Stimulated activated naive CD8-positive, alpha-beta T cell treated with anti-CD3 and anti-CD28 coated beads, Interleukin-15, amount 100 ng/mL, for 72 hours (primary cell): Measurements from ENCODE around the gene SYCP2.

Source experiments
- ATAC-seq: fragments of 150-1000 bp; cut with Tn5 transposase; 2 replicates; pipeline ENCODE4 v1.10.0; 2021; ENCODE audit warnings: mild to moderate bottlenecking, moderate library complexity
- DNase-seq, 2 donors: peaks; one replicate each; pipeline ENCODE4 v3.0.0; 2021 to 2022
- H3K27ac Mint-ChIP-seq, 2 donors: one replicate each; pipeline ENCODE4 v1.8.0; 2022; ENCODE audit warnings: mild to moderate bottlenecking in 2 of 2, mixed read lengths in 2 of 2, moderate library complexity in 2 of 2
- H3K27me3 Mint-ChIP-seq: one replicate; pipeline ENCODE4 v1.8.0; 2022; ENCODE audit warnings: mixed read lengths
- H3K4me1 Mint-ChIP-seq: one replicate; pipeline ENCODE4 v1.8.0; 2022; ENCODE audit warnings: mild to moderate bottlenecking, mixed read lengths
- H3K4me3 Mint-ChIP-seq, 2 donors: one replicate each; pipeline ENCODE4 v1.8.0; 2022; ENCODE audit warnings: mild to moderate bottlenecking in 2 of 2, mixed read lengths in 2 of 2, moderate library complexity in 1 of 2
- H3K9me3 Mint-ChIP-seq, 2 donors: one replicate each; pipeline ENCODE4 v1.8.0; 2022; ENCODE audit warnings: mixed read lengths in 2 of 2

Gene SYCP2

GRCh38 chr20:59949911-59950310, 16.5 kb upstream of the SYCP2 start:
- H3K27ac Mint-ChIP-seq: peak overlapping the region in 1 of 2 donors; percentile 71

DNA sequence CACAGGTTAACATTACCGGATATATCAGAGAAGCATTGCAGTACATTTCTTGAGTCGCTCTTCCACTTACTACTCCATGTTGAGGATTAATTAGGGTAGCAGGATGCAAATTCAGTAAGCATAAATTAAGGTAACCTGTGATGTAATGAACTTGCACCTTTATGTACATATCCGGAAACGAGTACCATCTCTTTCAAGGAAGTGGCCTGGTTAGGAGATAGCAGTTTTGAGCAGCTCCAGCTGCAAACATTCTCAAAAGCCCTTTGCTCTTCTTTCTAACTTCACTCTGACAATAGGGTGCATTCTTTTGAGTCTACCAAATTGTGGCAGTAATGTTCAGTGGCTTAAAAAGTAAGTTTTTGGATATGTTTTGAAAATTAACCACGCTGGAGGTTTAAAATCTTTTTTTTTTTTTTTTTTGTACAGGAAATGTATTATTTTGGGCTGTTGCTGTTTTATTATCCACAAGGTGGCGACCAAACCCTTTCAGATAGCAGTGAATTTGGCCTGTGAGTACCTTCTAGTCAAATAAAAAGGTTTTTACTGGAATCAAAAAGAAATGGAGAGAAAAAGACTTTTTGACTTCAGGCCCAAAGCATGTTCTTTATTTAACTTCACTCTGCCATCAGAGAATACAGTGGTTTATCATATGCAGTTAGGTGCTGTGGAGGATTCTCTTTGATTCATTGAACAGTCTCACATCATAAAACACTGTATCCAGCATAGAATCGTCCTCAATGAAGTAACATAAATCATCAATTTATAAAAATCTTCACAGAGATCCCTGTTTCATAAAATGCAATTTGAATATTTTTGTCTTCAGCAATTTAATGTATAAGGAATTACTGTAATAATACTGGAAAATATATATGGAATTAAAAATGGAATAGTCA, 15.6 kb upstream of the SYCP2 start:
- peak; percentile 79 for ATAC-seq
- H3K4me3 Mint-ChIP-seq: peak overlapping the region; percentile 75 to 77
- H3K4me1 Mint-ChIP-seq: peaks cover 16% of the 10 kb centered on the region
- H3K27me3 Mint-ChIP-seq: no peaks in the 10 kb centered on the region
- H3K27ac Mint-ChIP-seq: peak overlapping the region; percentile 94 to 96
- DNase-seq: peak; percentile 19 to 34
- H3K9me3 Mint-ChIP-seq: no peaks in the 10 kb centered on the region

More at GRCh38 chr20:59949911-59950310, 16.5 kb upstream of the SYCP2 start:
- no peaks in the 10 kb centered on the region for H3K9me3 Mint-ChIP-seq
- ATAC-seq: no peak
- H3K27me3 Mint-ChIP-seq: no peaks in the 10 kb centered on the region
- no peak for DNase-seq
- peaks cover 16% of the 10 kb centered on the region for H3K4me1 Mint-ChIP-seq
- no peak overlapping the region for H3K4me3 Mint-ChIP-seq

GRCh38 chr20:59948212-59948611, 14.8 kb upstream of the SYCP2 start:
- ATAC-seq: no peak

GRCh38 chr20:59947376-59947775, 13.9 kb upstream of the SYCP2 start:
- H3K27ac Mint-ChIP-seq: no peak overlapping the region
- H3K4me3 Mint-ChIP-seq: no peak overlapping the region

More at GRCh38 chr20:59948212-59948611, 14.8 kb upstream of the SYCP2 start:
- DNase-seq: no peak
- H3K4me3 Mint-ChIP-seq: peak overlapping the region in 1 of 2 donors; percentile 75
- H3K4me1 Mint-ChIP-seq: peaks cover 16% of the 10 kb centered on the region
- H3K27ac Mint-ChIP-seq: no peak overlapping the region
- no peaks in the 10 kb centered on the region for H3K9me3 Mint-ChIP-seq
- no peaks in the 10 kb centered on the region for H3K27me3 Mint-ChIP-seq

GRCh38 chr20:59945731-59946130, 12.3 kb upstream of the SYCP2 start:
- Mint-ChIP-seq H3K9me3 (no peaks in the 10 kb centered on the region), H3K4me3 (no peak overlapping the region), H3K27me3 (no peaks in the 10 kb centered on the region), H3K27ac (peak overlapping the region in 1 of 2 donors; percentile 80), H3K4me1 (peaks cover 31% of the 10 kb centered on the region)
- ATAC-seq (no peak), DNase-seq (no peak)

More at GRCh38 chr20:59947376-59947775, 13.9 kb upstream of the SYCP2 start:
- no peaks in the 10 kb centered on the region for H3K9me3 Mint-ChIP-seq
- H3K27me3 Mint-ChIP-seq: no peaks in the 10 kb centered on the region
- no peak for ATAC-seq
- H3K4me1 Mint-ChIP-seq: peaks cover 16% of the 10 kb centered on the region
- DNase-seq: no peak

DNA sequence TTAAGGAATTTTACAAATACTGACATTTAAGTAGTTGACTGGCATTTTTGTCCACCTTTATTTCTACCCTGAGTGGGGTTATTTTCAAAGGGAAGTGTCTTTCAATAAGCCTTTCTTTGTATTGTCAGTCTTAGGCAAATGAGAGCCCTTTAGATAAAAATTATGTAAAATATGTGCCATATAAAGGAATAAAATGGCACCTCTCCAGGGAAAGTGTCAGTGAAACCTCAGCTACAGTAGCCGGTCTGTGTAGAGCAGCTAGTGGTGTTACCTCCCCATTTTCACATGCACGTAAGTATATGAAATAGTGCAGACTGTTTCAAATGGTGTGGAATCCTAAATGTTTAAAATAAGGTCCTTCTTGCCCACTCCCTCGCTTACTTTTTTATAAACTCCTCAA, 11.7 kb upstream of the SYCP2 start:
- no peak for ATAC-seq
- H3K27me3 Mint-ChIP-seq: no peaks in the 10 kb centered on the region
- H3K27ac Mint-ChIP-seq: no peak overlapping the region
- H3K4me3 Mint-ChIP-seq: no peak overlapping the region
- DNase-seq: no peak
- H3K4me1 Mint-ChIP-seq: peaks cover 36% of the 10 kb centered on the region
- no peaks in the 10 kb centered on the region for H3K9me3 Mint-ChIP-seq

GRCh38 chr20:59944726-59945125, 11.3 kb upstream of the SYCP2 start:
- no peak overlapping the region for H3K27ac Mint-ChIP-seq
- DNase-seq: no peak
- no peak for ATAC-seq
- H3K4me3 Mint-ChIP-seq: no peak overlapping the region
- H3K9me3 Mint-ChIP-seq: no peaks in the 10 kb centered on the region
- peaks cover 36% of the 10 kb centered on the region for H3K4me1 Mint-ChIP-seq
- no peaks in the 10 kb centered on the region for H3K27me3 Mint-ChIP-seq

DNA sequence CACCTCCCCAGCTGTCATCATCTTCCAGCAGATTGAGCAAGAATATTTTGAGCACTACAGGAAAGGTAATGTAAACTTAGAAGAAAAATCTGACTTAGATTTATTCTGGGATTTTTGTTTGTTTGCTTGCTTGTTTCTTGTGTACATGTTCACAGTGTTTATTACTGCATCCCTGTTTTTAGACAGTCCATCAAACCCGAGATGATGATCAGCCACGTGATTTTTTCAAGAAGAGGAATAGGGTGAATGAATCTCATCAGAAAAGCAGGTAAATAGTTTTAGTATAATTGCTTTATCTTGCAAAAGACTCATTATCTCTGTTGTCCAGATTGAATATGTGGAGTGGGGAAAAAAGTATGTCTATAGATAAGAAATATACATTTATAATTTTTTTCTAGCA, 8.8 kb upstream of the SYCP2 start:
- DNase-seq (no peak), ATAC-seq (no peak)
- no peaks in the 10 kb centered on the region for H3K9me3 Mint-ChIP-seq
- H3K4me1 Mint-ChIP-seq: peaks cover 40% of the 10 kb centered on the region
- H3K27ac Mint-ChIP-seq: no peak overlapping the region
- no peak overlapping the region for H3K4me3 Mint-ChIP-seq
- no peaks in the 10 kb centered on the region for H3K27me3 Mint-ChIP-seq

DNA sequence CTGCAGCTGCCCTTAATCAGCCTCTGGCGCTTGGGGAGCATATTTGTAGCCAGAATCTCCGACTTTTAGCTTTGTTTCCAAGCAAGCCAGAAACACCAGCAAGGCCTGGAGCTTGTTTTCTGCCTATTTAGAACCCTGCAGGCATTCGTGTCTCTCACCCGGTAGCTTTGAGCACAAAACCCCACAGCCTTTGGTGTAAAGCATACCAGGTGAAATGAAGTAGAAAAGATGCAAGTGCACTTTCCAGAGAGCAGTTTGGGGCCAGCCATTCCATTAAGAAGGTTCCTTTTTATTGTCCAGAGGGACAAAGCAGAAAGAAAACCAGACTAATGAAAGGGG, 7.5 kb upstream of the SYCP2 start:
- peaks cover 35% of the 10 kb centered on the region for H3K4me1 Mint-ChIP-seq
- H3K27me3 Mint-ChIP-seq: no peaks in the 10 kb centered on the region
- ATAC-seq: peak; percentile 8
- no peak for DNase-seq
- peak overlapping the region; percentile 91 to 98 for H3K4me3 Mint-ChIP-seq
- peak overlapping the region; percentile 95 to 98 for H3K27ac Mint-ChIP-seq
- no peaks in the 10 kb centered on the region for H3K9me3 Mint-ChIP-seq

DNA sequence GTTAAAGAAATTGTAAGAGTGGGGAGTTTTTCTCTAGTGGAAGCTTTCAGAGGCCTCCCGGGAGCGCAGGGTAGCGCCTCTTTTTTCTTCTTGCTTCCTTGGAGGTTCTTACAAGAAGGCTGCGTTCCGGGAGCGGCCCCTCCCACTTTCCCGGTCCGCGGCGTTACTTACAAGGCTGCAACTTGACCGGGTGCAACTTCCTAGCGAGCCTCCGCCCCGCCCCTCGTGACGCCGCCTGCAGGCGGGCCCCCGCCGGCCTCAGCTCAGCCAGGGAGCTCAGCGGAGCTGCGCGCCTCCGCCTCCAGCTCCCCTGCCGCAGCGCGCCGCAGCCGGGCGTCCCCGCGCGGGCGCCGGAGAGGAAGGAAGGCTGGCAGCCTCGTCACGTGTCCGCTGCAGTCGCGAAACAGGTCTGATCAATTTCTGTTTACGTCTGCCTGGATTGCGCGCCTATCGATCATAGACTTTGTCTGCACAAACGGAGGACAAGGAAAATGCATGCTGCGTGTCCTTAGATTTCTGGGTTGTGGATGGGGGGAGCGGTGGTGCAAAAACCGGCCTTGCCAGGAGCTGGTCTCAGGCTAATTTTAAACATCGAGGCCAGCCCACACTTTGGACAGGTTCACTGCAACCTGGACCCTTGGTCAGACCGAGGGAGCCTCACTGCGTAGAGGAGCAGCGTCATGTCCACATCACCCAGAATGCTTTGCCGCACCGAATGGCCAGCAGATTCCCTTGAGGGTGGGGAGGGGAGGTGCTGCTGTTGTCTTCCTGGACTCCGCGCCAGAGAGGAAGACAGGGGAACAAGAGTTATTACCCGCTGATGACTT, 6.9 kb upstream of the SYCP2 start, which contains the start of the genes FAM217B and PPP1R3D:
Gene FAM217B (plus strand): TSS at position 261 of the 827 bp plus-strand sequence. CDS start 3,555 bp downstream, outside the sequence.
Gene PPP1R3D (minus strand): TSS at position 177 of the 827 bp plus-strand sequence. CDS start 374 bp downstream, outside the sequence.
- H3K27ac Mint-ChIP-seq: peak within 1 kb of the TSS; percentile 95 to 98
- H3K4me1 Mint-ChIP-seq: peaks cover 35% of the 10 kb centered on the region
- DNase-seq (peak; percentile 89 to 91), ATAC-seq (peak; percentile 96)
- H3K4me3 Mint-ChIP-seq: peak within 1 kb of the TSS; percentile 91 to 98
- no peaks in the 10 kb centered on the region for H3K27me3 Mint-ChIP-seq
- H3K9me3 Mint-ChIP-seq: no peaks in the 10 kb centered on the region

- no peaks in the 10 kb centered on the region for H3K9me3 Mint-ChIP-seq
- H3K27me3 Mint-ChIP-seq: no peaks in the 10 kb centered on the region
- peak overlapping the region; percentile 91 to 98 for H3K4me3 Mint-ChIP-seq
- H3K4me1 Mint-ChIP-seq: peaks cover 35% of the 10 kb centered on the region
- peak; percentile 49 for ATAC-seq
- peak overlapping the region; percentile 57 to 94 for H3K27ac Mint-ChIP-seq
- no peak for DNase-seq
These were observed 6.4 kb upstream of the SYCP2 start for GRCh38 chr20:59939879-59940128.

DNA sequence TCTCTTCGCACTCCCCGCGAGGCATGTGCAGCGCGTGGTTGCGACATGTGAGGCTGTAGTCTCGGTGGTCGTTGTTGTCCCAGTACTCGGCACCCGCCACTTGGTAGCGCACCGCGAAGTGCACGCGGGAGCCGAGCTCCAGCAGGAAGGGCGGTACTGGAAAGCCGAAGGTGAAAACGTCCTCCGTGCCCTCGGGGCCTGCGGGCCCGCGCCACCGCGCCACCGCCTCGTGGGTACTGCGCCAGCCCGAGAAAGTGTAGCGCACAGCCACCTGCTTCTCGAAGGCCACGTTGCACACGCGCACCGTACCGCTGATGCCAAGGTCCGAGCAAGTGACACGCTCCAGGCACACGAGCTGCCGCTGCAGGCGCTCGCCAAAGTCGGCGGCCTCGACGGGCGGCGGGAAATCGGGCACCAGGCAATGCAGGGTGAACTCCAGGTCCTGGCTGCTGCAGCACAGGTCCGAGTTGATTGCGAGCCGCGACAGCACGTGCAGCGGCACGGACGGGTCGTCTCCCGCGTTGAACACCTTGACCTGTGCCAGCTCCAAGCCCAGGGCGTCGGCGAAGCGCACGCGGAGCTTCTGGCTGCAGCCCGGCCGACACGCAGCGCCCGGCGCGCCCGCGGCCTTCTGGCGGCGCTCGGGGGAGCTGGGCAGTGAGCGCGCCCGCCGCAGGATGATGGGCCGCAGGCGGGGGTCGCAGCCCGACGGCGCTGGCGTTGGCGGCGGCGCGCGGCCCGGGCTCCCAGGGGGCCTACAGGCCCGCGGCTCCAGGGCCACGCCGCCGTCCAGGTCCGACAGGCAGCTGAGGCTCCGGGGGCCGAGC, 5.8 kb upstream of the SYCP2 start:
- no peak for DNase-seq
- peak overlapping the region in 1 of 2 donors; percentile 21 for H3K27ac Mint-ChIP-seq
- no peaks in the 10 kb centered on the region for H3K27me3 Mint-ChIP-seq
- peaks cover 35% of the 10 kb centered on the region for H3K4me1 Mint-ChIP-seq
- peak overlapping the region; percentile 91 to 98 for H3K4me3 Mint-ChIP-seq
- no peak for ATAC-seq
- no peaks in the 10 kb centered on the region for H3K9me3 Mint-ChIP-seq

- ATAC-seq (no peak), DNase-seq (no peak)
- H3K4me1 Mint-ChIP-seq: peaks cover 35% of the 10 kb centered on the region
- no peaks in the 10 kb centered on the region for H3K9me3 Mint-ChIP-seq
- peak overlapping the region; percentile 81 to 83 for H3K4me3 Mint-ChIP-seq
- H3K27me3 Mint-ChIP-seq: no peaks in the 10 kb centered on the region
- peak overlapping the region; percentile 31 to 72 for H3K27ac Mint-ChIP-seq
These were observed 5.2 kb upstream of the SYCP2 start for GRCh38 chr20:59938696-59939051.

- DNase-seq (no peak), ATAC-seq (no peak)
- no peaks in the 10 kb centered on the region for H3K9me3 Mint-ChIP-seq
- peak overlapping the region in 1 of 2 donors; percentile 72 for H3K27ac Mint-ChIP-seq
- H3K27me3 Mint-ChIP-seq: no peaks in the 10 kb centered on the region
- peak overlapping the region; percentile 81 to 83 for H3K4me3 Mint-ChIP-seq
- peaks cover 35% of the 10 kb centered on the region for H3K4me1 Mint-ChIP-seq
These were observed 4.8 kb upstream of the SYCP2 start for GRCh38 chr20:59938221-59938620.

GRCh38 chr20:59937150-59937549, 3.7 kb upstream of the SYCP2 start:
- no peak for ATAC-seq
- H3K27ac Mint-ChIP-seq: no peak overlapping the region
- H3K4me3 Mint-ChIP-seq: no peak overlapping the region
- no peaks in the 10 kb centered on the region for H3K9me3 Mint-ChIP-seq
- no peaks in the 10 kb centered on the region for H3K27me3 Mint-ChIP-seq
- no peak for DNase-seq
- peaks cover 34% of the 10 kb centered on the region for H3K4me1 Mint-ChIP-seq
